Measurements from ENCODE around the gene TSACC.
"Not testable (repeated sequence)": the region's sequence is repeated elsewhere in the genome, so short reads cannot be mapped to it uniquely, and the experiment has no call there.

TSACC gene

GRCh38 chr1:156347331-156347730, 9.0 kb downstream of the TSACC start:
- DNase-seq, result no peak

GRCh38 chr1:156352481-156352880, 14.2 kb downstream of the TSACC start:
- DNase-seq, result not testable (repeated sequence)

GRCh38 chr1:156356262-156356874, 18.0 kb downstream of the TSACC start:
- no peak for DNase-seq

GRCh38 chr1:156356875-156357534, 18.7 kb downstream of the TSACC start:
- peak in 1 of 2 donors; percentile 23 for DNase-seq

- no peak for DNase-seq
Measured at GRCh38 chr1:156357977-156358376, 19.7 kb downstream of the TSACC start.

- DNase-seq, result no peak
Measured at GRCh38 chr1:156358641-156359040, 20.3 kb downstream of the TSACC start.

- DNase-seq, result no peak
Measured at GRCh38 chr1:156359249-156359648, 20.9 kb downstream of the TSACC start.

GRCh38 chr1:156359973-156360372, 21.6 kb downstream of the TSACC start:
- DNase-seq, result no peak

GRCh38 chr1:156360534-156360933, 22.2 kb downstream of the TSACC start:
- no peak for DNase-seq

- DNase-seq, result no peak
Measured at GRCh38 chr1:156365754-156366153, 27.4 kb downstream of the TSACC start.

GRCh38 chr1:156366378-156367166, 28.2 kb downstream of the TSACC start:
- DNase-seq, result no peak

GRCh38 chr1:156367383-156368156, 29.2 kb downstream of the TSACC start:
- DNase-seq, result no peak

- no peak for DNase-seq
Measured at GRCh38 chr1:156368157-156368658, 29.9 kb downstream of the TSACC start.

- peak in 1 of 2 donors; percentile 50 for DNase-seq
Measured at GRCh38 chr1:156368889-156369684, 30.8 kb downstream of the TSACC start, which contains the start of gene RHBG. Gene RHBG (plus strand): TSS chr1:156369211. CDS start chr1:156369250, 39 bp downstream.

GRCh38 chr1:156369685-156370286, 31.5 kb downstream of the TSACC start:
- not testable (repeated sequence) for DNase-seq

- peak; percentile 75 to 90 for DNase-seq
Measured at GRCh38 chr1:156371553-156372264, 33.4 kb downstream of the TSACC start.

GRCh38 chr1:156372265-156372586, 33.9 kb downstream of the TSACC start:
- peak in 1 of 2 donors; percentile 78 for DNase-seq

- DNase-seq, result no peak
Measured at GRCh38 chr1:156372876-156373275, 34.5 kb downstream of the TSACC start.

- no peak for DNase-seq
Measured at GRCh38 chr1:156373546-156373945, 35.2 kb downstream of the TSACC start.

- peak; percentile 88 to 90 for DNase-seq
Measured at GRCh38 chr1:156376146-156376545, 37.8 kb downstream of the TSACC start.
